DMS53 treated with DMSO at 0.1 percent for 48 hours (cell line): ENCODE data around the gene ERAP2.

Source experiments
- DNase-seq: peaks from one replicate; lab custom pipeline; 2025; ENCODE audit not compliant: unreplicated experiment; lab: John Stamatoyannopoulos, UW

ERAP2 gene

GRCh38 chr5:96961053-96961452, 84.8 kb downstream of the ERAP2 start:
- DNase-seq, result no peak

- no peak for DNase-seq
These were observed 86.3 kb downstream of the ERAP2 start for GRCh38 chr5:96962540-96962991.

GRCh38 chr5:96963267-96963666, 87.0 kb downstream of the ERAP2 start:
- no peak for DNase-seq

DNA sequence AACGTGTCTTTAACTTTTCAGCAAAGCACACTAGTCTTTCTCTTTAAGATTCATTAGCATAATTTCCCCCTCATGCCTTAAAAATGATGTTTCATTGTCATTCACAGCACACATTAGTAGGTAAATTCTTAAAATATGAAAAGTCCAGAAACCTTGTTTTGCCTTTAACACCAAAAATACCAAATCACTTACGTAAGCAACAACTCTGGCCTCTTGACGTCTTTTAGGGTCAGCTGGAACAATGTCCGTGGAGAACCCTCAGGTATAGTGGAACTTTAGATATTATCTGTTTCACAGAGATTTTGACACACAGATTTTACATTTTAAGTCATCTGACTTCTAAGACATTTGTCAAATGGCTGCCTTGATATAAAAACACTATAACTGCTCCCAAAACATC, 90.5 kb downstream of the ERAP2 start:
- no peak for DNase-seq

- no peak for DNase-seq
These were observed 91.1 kb downstream of the ERAP2 start for GRCh38 chr5:96967400-96967799.

DNA sequence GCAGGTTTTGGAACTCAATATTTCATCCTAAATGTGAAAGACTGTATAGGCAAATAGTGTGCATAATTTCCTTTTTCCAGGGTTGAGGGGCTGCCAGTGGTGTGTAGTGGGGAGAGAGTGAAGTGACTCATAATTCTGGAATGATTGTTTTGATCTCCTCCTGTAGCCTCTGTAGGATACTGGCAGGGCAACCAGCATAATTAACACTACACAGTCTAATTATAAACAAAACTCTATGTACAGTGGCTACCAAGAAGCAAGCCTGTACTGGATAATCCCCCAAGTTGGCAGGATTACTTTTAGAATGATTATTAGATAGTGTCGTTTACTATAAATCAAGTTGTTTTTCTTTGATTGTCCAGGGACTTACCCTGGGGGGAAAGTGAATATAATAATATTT, 91.8 kb downstream of the ERAP2 start:
- DNase-seq, result peak; percentile 11

GRCh38 chr5:96968614-96969013, 92.3 kb downstream of the ERAP2 start:
- no peak for DNase-seq
